DND-41 (cell line): ENCODE results near the gene PLA2G4B.

ENCODE experiments used
- ATAC-seq: fragments of 200-7000 bp; cut with Tn5 transposase; 3 replicates; pipeline ENCODE4 v1.9.1; 2021; ENCODE audit warnings: low read depth; ENCODE audit not compliant: insufficient read depth
- DNase-seq: peaks from one replicate; pipeline ENCODE4 v3.0.0-alpha.2; 2020
- H2AFZ ChIP-seq: 2 replicates; pipeline ENCODE4 v1.6.0; 2012; ENCODE audit warnings: low read depth, low read length
- H3K27ac ChIP-seq: 2 replicates; pipeline ENCODE4 v1.5.1; 2012; ENCODE audit warnings: low read length, inconsistent platforms
- H3K27me3 ChIP-seq: fragments of 200-600 bp; sonication (generic); 2 replicates; pipeline ENCODE4 v1.6.0; 2012; ENCODE audit warnings: low read length, mild to moderate bottlenecking, inconsistent platforms; ENCODE audit not compliant: insufficient read depth, poor library complexity
- H3K36me3 ChIP-seq: 2 replicates; pipeline ENCODE4 v1.5.1; 2012; ENCODE audit warnings: low read length, inconsistent platforms; ENCODE audit not compliant: insufficient read depth
- H3K4me1 ChIP-seq: 2 replicates; pipeline ENCODE4 v1.5.1; 2012; ENCODE audit warnings: mild to moderate bottlenecking, low read length; ENCODE audit not compliant: insufficient read depth
- H3K4me2 ChIP-seq: 2 replicates; pipeline ENCODE4 v1.6.0; 2012; ENCODE audit warnings: mild to moderate bottlenecking, moderate library complexity, low read length, inconsistent platforms; ENCODE audit not compliant: insufficient read depth
- H3K4me3 ChIP-seq, 2 experiments: fragments of 200-600 bp in 1 of 2; shearing (Covaris generic) in 1 of 2; 2 replicates each; pipeline ENCODE4 v1.5.1; 2012 to 2016; ENCODE audit warnings: inconsistent platforms in 2 of 2, low read length in 2 of 2, mild to moderate bottlenecking in 2 of 2, low read depth in 1 of 2, moderate library complexity in 1 of 2
- H3K79me2 ChIP-seq: 2 replicates; pipeline ENCODE4 v1.6.0; 2012; ENCODE audit warnings: low read length, inconsistent platforms; ENCODE audit not compliant: insufficient read depth
- H3K9ac ChIP-seq: 2 replicates; pipeline ENCODE4 v1.6.0; 2012; ENCODE audit warnings: low read depth, mild to moderate bottlenecking, inconsistent platforms, low read length, moderate library complexity
- H3K9me3 ChIP-seq: 2 replicates; pipeline ENCODE4 v1.5.1; 2012; ENCODE audit warnings: low read length, moderate library complexity, mild to moderate bottlenecking, inconsistent platforms; ENCODE audit not compliant: insufficient read depth, severe bottlenecking
- H4K20me1 ChIP-seq: 2 replicates; pipeline ENCODE4 v1.6.0; 2012; ENCODE audit warnings: low read length; ENCODE audit not compliant: insufficient read depth
- CTCF ChIP-seq: IDR thresholded peaks from 2 replicates; pipeline ENCODE4 v1.5.1; 2012; ENCODE audit warnings: borderline replicate concordance, low read length, moderate library complexity, mild to moderate bottlenecking; ENCODE audit not compliant: poor library complexity, severe bottlenecking; ENCODE audit errors: extremely low read depth
- EZH2 ChIP-seq: IDR thresholded peaks from 3 replicates; pipeline ENCODE4 v1.6.1; 2012; ENCODE audit warnings: borderline replicate concordance, low read depth, mild to moderate bottlenecking, moderate library complexity, low read length, inconsistent platforms; ENCODE audit not compliant: severe bottlenecking

PLA2G4B gene

GRCh38 chr15:41801185-41801584, 37.5 kb upstream of the PLA2G4B start:
- TF ChIP-seq CTCF (no peak), EZH2 (no peak)
- H3K9me3 ChIP-seq, result no peaks in the 10 kb centered on the region
- no peak for ATAC-seq
- no peak overlapping the region for H3K27ac ChIP-seq
- DNase-seq, result no peak
- no peak overlapping the region for H3K4me3 ChIP-seq
- H3K79me2 ChIP-seq, result peaks cover 2% of the 10 kb centered on the region; the same call in 1 of the 2 replicates
- no peak overlapping the region for H3K4me2 ChIP-seq
- H3K4me1 ChIP-seq, result peaks cover under 1% of the 10 kb centered on the region
- H3K27me3 ChIP-seq, result no peaks in the 10 kb centered on the region
- no peak overlapping the region for H3K9ac ChIP-seq
- H2AFZ ChIP-seq, result no peak overlapping the region
- H3K36me3 ChIP-seq, result peaks cover 17% of the 10 kb centered on the region
- 0 out of 2 replicates have a peak, but pooled peaks cover 2% of the 10 kb centered on the region for H4K20me1 ChIP-seq

- no peak for ATAC-seq
- Histone ChIP-seq H3K79me2 (peaks cover 2% of the 10 kb centered on the region; the same call in 1 of the 2 replicates), H3K9me3 (no peaks in the 10 kb centered on the region), H3K27me3 (no peaks in the 10 kb centered on the region), H2AFZ (no peak overlapping the region), H3K36me3 (peaks cover 17% of the 10 kb centered on the region), H3K27ac (no peak overlapping the region), H3K4me3 (no peak overlapping the region), H3K4me2 (no peak overlapping the region), H3K9ac (no peak overlapping the region), H3K4me1 (no peaks in the 10 kb centered on the region), H4K20me1 (0 out of 2 replicates have a peak, but pooled peaks cover 2% of the 10 kb centered on the region)
- TF ChIP-seq EZH2 (no peak), CTCF (no peak)
- DNase-seq, result no peak
Observed at GRCh38 chr15:41801850-41802455, 36.7 kb upstream of the PLA2G4B start.

- ATAC-seq (no peak), DNase-seq (no peak)
- H3K4me2 ChIP-seq, result no peak overlapping the region
- H3K9me3 ChIP-seq, result no peaks in the 10 kb centered on the region
- TF ChIP-seq CTCF (no peak), EZH2 (no peak)
- no peak overlapping the region for H3K27ac ChIP-seq
- H3K9ac ChIP-seq, result no peak overlapping the region
- peaks cover 17% of the 10 kb centered on the region for H3K36me3 ChIP-seq
- H3K27me3 ChIP-seq, result no peaks in the 10 kb centered on the region
- no peak overlapping the region for H2AFZ ChIP-seq
- no peaks in the 10 kb centered on the region for H3K79me2 ChIP-seq
- 0 out of 2 replicates have a peak, but pooled peaks cover 2% of the 10 kb centered on the region for H4K20me1 ChIP-seq
- H3K4me1 ChIP-seq, result no peaks in the 10 kb centered on the region
- no peak overlapping the region for H3K4me3 ChIP-seq
Observed at GRCh38 chr15:41804361-41804760, 34.3 kb upstream of the PLA2G4B start.
